HG02943 (cell line): ENCODE results near the gene CELF4.

Experiments
- ATAC-seq: cut with Tn5 transposase; IDR thresholded peaks from one replicate; pipeline ENCODE4 v1.9.1; 2021; ENCODE audit warnings: mild to moderate bottlenecking, low read depth, moderate library complexity; ENCODE audit not compliant: unreplicated experiment

The CELF4 gene

DNA sequence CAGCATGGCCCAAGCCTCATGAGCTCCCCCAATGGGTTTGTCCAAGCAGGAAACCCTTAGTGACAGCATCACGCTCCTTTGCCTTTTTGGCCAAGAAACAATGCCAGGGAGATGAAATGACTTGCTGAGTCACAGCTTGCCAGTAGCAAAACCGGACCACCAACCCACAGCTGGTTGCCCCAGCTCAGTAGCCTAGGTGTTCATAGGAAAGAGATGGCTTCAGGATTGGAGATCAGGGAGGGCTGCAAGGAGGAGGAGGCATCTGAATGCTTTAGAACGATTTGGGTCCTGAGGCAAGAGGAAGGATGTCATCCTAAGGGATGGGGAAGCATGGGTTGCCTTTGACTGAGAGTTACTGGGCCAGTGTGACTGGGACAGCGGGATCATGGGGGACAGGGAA is 116.7 kb downstream of the CELF4 start:
- no peak for ATAC-seq

DNA sequence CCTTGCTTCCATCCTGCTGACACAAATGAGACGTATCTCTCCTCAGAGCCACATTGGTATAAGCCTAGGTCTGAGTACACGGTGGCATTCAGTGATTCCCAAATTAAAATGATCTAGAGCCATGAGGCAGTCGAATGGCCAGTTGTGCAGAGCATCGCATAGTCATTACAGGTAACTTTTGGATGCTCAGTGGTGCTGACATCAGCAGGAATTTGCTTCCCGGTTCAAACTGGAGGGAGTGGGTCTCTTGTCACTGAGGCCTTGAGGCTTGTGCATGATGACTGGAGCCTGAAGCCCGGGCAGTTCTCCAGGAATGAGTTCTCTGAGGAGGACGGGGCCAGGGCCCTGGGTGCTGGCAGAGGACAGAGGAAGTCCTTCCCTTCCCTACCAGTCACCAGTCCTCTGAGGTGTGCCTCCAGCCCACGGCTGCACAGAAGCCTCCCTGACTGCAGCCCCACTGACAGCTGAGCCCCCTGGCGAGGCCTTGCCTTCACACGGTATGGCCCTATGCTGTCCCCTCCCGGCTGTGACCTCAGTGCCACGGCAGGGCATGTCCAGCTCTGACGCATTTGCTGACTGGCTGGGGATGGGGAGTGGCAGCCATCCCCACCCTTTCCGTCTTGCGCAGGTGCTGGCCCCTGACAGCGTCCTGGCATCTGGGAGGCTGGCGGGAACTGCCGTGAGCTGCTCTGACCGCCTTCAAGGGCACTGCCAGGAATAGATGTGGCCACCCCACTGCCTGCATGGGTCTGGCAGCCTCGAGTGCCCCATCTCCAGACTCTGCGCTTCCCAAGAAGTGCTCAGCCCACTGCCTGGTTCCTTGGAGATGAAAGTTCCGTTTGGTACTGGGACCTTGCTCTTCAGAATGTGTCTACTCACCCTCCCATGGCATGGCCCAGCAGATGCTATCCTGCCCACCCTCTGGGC is 117.4 kb downstream of the CELF4 start:
- ATAC-seq: no peak

DNA sequence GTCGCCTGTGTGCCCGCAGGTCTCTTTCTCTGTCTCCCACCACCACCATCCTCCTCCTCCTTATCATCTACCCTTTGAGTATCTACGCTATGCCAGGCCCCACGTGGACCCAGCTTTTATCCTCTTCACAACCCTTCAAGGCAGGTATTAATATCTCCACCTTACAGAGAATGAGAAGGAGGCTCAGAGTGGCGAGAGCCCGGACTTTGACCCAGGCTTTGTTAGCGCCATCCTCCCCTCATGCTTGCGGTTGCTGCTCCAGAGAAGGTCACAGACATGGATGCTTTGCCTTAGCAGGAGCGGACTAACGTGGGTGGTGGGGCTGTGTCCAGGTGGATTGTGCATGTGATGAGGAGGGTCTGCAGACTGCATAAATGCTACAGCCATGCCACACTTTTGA is 119.8 kb downstream of the CELF4 start:
- ATAC-seq: no peak

DNA sequence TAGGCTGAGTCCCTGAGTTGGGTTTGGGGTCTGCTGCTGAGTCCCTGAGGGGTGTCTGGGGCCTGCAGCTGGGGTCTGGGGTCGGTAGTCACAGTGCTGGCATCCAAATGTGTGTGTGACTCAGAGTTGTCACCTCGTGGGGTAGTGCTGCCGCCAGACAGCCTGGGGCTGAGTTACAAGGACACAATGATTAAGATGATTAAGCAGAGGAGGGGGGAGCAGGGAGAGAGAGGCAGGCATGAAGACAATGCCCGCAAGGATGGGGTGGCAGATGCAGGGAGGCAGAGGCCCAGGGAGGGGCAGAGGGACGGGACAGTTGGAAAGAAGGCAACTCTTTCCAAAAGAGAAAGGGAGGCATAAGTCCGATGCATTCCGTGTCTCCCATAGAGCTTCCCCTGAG is 120.2 kb downstream of the CELF4 start:
- ATAC-seq: no peak

DNA sequence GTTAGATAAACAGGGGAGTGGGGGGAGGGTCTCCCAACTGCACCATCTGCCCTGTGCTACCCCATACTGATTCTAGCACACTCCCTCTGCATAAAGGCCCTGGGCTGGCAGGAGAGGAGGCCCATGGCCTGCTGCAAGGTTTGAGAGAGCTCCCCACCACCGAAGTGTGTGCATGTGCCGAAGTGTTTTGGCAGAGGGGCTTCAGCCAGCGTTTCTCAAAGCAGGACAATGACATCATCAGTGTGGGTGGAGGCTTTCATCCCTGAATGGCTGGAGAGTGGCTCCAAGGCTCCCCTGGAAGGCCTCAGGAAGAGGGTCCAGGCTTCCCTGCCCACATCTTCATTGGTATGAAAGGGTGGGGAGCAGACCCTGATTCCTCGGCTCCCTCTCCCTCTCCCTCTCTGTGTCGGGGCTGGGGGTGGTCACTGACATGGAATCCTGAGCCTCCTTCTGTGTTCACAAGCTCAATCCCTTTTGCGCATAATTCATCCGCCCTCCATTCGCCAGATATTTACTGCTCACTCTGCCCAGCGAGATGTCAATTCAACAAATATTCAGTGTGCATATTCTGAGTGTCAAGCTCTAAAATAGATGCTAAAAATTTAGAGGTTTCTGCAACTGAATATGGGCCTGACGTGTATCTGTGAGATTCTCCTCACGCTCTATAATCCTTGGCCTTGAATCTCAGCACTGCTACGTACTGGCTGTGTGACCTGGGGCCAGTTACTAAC is 122.1 kb downstream of the CELF4 start:
- no peak for ATAC-seq

DNA sequence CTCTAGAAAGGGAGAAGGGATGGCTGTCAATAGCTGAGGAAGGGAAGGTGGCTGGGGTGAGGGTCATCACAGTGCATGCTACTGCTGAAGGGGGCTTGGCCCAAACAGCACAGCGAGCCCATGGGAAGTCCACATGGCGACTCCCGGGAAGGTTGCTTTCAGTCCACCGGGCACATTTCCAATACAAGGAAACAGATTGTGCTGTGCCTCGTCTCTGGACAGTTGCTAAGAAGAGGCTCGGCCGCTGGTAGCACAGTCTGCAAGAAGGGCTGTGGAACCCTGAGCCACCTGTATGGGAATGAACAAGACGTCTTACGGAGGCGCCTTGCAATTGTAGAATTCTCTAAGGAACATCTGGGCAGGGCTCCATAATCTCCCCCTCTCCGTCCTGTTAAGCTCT is 123.1 kb downstream of the CELF4 start:
- ATAC-seq: no peak

DNA sequence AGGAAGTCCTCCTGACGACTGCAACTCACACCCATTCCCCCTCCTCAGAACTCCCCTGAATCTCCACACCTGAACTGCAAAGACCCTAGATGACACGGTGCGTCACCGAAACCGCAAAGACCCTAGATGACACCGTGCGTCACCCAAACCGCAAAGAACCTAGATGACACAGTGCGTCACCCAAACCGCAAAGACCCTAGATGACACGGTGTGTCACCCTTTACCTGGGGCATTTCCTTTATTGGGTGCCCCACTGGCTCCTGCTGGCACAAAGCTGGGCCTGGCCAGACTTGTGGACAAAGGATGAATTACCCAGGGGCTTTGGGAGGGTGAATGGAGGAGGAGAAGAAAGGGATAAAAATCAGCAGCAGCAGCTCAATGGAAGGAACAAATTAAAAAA is 123.8 kb downstream of the CELF4 start:
- no peak for ATAC-seq

DNA sequence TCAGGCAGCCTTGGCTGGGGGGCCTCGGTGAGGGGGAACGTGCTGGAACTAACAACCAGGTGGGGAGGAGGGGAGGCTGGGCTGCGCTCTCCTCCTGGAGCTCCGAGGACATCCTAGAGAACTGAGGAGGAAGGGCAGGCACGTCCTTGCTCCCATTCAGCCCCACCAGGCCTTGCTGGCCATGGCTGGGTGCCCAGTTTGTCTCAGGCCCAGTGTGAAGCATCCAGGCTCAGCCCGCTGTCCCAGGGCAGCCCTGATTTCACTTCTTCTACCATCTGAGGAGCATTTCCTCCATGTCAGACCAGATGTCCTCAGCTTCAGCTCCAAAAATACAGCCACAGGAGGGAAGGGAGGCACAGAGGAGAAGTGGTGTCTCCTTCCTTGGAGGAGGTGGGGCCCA is 125.4 kb downstream of the CELF4 start:
- no peak for ATAC-seq

DNA sequence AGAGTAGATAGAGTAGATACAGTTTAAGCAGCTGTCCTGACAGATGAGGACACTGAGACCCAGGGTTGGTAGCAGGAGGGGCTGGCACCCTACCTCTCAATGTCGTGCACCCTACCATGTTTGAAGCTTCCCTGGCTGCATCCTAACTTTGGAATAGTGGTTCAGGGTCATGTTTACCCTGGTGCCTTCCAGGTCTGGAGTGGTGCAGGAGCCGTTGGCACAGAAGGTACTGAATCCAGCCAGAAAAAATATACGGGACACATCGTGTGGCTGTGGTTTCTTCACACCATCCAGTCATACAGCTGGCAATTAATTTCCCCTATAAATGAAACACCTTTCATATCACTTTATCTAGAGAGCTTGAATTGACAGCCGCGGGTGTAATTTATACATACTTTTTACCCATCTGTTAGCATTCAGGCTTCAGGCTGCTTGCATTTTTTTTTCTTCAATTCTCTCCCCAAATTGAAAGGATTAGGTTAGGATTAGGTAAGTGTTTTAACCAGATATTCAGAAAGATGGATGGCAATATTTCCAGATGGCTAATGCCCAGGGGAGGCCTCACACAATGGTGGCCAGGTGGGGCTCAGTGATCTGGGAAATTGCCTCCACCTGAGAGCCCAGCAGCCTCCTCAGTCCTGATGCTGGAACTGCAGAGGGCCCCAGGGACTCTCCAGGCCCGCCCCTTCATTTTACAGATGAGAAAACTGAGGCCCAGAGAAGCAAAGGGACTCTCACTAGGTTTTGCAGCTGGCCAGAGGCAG is 127.0 kb downstream of the CELF4 start:
- no peak for ATAC-seq

DNA sequence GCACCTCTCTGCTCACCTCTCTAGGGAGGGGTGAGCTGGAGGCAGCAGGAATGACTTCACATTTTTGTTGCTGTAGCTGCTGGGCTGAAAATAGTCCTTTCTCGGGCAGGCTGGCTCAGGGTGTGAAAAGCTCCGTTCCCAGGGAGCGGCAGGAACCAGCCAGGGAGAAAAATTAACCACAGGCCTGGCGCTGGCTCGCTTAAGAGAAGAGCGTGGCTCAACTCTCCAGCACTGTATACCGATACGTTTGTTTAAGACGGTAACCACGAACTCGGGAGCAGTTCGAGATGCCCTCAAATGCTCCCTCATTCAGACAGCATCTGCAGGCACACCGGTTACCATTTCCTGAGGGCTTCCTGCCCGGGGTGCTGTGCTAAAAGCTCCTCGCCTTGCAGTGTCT is 129.6 kb downstream of the CELF4 start:
- no peak for ATAC-seq

DNA sequence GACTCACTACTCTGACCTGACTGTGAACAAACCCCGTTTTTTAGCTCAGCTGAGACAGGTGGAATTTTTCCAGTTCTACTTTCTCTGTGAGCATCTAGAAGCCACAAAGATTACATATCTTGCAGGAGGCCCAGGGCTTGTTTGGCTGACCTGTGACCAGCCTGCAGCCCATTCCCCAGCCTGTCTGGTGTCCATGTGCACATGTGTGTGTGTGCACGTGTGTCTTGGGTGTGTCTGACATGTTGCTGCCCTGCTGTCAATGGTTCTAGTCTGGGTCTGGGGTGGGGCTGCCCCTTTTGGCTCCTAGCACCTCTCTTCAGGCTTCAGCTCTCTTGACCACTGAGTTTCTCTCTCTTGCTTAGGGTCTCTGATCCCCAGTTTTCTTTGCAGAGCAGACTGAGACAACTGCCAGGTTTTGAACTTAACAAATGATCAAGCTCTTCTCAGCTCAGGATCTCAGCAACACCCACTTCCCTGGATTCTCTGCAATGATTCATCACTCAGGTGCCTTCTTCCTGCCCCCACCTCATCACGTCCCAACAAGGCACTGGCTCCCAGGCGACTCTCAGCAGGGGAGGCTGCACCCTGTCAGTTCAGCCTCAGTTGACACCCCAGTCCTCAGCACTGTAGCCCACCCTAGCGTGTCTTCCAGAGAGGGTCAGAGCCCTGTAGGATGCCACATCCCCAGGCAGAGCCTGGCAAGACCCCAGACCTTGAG is 130.3 kb downstream of the CELF4 start:
- no peak for ATAC-seq

DNA sequence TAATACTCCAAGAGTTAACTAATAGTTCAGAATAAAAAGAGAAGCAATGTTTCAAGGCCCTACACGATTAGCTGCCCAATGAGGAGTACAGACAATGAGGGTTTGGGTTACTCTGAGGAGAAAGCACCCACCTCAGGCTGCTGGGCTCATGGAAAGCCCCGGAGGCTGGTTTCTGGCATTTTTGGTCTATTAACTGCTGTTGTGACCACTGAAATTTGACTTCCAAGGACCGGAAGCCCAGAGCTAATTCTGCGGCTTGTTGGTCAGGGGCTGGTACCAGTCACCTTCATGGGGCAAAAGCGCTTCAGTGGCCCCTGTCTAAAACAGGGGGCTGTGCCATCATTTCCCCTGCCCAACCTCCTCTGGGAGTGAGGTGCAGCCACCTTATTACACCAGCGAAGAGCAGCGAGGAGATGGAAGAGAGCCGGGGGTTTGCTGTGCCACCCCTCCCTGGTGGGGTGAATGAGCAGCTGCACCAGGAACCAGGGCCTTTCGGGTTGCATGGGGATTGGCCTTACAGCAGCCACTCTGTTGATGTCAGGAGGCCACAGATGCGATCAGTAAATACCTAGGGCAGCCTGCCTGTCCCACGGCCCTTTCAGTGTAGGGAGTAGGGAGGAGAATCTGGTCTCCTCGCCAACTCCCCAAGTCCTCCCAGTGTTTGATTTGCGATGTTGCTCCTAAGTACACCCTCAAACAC is 131.3 kb downstream of the CELF4 start:
- no peak for ATAC-seq

DNA sequence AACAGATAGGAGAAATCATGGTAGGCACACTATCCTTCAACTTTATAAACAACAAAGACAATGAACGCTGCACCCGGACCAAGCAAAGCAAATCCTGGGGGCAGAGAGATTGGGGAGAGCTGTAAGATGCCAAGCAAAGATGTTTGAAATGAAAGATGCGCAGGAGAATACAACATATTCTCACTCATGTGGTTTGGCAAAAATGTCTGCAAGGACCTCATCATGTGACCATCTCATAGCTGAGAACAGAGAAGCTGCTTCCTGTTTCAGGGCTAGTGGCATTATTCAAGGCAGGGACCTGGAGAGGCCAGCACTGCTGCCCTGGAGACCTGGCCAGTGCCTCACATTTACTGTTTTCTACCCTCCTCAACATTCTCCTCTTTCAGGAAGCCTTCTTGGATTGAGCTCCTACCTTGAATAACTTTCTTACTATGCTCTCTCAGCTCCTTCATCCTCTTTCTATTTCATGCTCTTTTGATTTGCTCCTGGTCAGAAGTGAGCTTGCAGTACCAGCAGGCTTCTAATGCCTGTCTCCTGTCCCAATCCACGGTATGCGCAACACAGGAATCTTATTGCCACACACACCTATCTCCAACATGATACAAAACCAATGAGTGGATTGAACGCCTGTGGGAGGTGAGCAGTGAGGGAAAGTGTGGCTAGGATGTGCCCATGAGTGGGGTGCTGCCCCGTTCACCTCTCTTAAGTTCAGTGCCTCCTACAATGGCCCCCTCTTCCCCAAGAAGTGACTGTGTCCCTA is 133.0 kb downstream of the CELF4 start:
- no peak for ATAC-seq

DNA sequence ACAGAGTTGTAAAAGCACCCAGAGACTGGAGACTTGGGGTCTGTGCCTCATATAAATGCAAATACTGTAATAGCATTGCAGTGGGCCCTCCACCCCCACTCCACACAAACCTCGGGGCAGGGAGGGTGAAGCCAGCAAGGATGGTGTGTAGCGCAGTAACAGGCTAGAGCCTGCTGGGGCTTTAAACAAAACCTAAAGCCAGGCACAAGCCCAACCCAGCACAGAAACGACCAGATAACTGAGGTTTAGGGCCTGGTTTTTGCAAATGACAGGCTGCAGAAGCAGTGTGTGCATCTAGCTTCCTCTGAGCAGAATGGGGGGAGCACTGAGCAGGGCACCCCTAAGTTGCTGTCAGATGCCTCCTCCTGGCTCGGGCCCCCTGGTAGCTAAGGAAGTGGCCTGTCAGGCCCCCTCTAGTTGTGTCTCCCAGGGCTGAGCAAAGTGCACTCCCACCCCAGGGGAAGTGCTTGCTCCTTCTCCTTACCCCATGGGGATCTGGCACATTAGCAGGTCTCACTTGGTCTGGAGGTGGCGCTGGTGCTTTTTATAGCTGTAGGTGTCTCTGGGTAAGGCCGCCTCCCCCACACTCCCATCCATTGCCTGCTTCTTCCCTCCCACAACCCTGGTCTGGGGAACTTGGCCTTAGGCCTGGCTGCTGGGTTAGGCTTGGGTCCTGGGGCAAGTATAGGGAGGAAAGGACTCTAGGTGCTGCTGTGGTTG is 135.1 kb downstream of the CELF4 start:
- no peak for ATAC-seq

DNA sequence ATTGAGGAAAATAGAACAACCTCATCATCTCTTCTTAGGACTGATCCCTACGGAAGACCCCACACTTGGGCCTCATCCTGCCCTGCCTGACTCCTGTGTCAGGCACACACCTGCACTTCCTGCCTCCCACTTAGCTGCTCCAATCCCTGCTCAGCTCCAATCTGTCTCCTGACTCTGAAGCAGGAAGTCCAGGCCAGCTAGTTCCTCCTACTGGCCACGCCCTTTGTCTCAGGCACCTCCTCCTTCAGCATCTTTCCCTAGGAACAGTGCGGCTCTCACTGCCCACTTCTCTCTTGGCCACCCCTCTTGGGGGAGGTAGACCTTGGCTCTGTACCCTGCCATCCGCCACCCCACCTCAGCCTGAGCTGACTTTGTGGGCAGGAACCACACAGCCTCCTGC is 135.8 kb downstream of the CELF4 start:
- no peak for ATAC-seq

DNA sequence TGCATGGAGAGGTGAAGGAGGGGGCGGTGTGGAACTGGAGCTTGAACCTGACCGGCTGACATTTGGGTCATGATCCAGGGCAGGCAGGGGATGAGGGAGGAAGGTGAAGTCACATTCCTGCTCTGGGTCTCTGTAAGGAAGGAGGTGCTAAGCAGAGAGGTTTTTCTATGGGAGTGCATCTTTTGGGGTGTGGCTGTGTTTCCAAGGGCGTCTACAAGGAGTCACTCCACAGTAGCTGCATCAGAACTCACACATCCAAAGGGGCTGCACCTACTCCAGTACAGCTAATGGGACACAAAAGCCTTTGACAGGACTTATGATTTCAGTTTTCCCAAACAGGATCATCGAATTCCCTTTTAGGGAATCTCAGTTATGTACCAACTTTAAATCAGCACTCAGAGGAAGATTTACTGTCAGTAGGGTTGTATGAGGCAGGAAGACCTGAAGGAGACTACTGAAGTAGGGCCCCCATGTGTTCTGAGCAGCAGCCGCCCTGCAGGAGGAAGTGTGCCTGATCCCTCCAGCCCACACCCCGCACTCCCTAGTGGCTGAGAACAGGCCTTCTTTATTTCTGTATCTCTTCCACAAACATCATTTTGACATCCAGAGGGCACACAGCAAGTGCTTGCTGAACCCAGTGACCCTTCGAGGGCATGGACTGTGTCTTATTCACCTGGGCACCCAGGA is 137.2 kb downstream of the CELF4 start:
- ATAC-seq: no peak

DNA sequence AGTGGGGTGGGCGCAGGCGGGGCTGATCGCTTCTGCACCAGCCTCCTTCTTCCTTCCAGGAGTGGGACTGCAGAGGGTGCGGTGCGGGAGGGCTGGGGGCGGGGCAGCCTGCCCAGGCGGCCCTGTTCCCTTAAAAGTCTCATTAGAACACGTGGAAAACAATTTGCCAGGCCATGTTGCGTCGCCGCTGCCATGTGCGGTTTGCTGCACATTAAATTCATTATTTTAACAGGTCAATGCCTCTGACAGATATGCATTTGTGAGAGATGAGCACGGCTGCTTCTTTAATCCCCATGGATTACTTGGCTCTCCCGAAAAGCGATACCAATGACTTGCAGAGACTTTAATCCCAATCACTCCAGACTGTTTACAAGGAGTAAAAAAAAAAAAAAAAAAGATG is 139.0 kb downstream of the CELF4 start:
- ATAC-seq: no peak

DNA sequence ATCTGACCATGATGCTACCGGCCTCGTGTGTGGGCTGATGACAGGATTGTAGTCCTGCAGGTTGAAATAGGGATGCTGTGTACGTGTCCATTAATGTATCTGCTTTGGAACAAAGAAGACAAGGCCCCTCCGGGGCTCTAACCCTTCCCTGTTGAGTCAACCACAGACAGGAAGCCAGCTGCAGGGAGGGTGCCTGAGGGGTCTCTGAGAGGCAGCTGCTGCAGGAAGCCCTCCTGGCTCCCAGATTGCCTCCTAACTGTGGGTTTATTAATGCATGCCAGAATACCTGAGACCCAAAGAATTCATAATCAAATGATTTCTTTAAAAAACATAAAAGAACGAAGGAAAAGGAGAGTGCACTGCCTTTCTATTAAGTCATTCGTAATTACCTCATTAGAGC is 140.4 kb downstream of the CELF4 start:
- no peak for ATAC-seq
